WTC11 (cell line): ENCODE data around the gene LNX2.

Experiments
- CTCF ChIP-seq: fragments of 200-600 bp; IDR thresholded peaks from 2 replicates; pipeline ENCODE4 v1.8.0; 2022; ENCODE audit warnings: antibody characterized with exemption
- FOXP1 ChIP-seq: sonication (generic); formaldehyde crosslinking; IDR thresholded peaks from 2 replicates; pipeline ENCODE4 v1.8.0; 2022; ENCODE audit warnings: missing genetic modification reagents, mild to moderate bottlenecking, moderate library complexity, borderline replicate concordance
- ZNF281 ChIP-seq: sonication (generic); formaldehyde crosslinking; IDR thresholded peaks from 2 replicates; pipeline ENCODE4 v1.8.0; 2023; ENCODE audit warnings: mild to moderate bottlenecking, missing genetic modification reagents
- TF ChIP-seq, protein P1 (sequence below): sonication (generic); formaldehyde crosslinking; IDR thresholded peaks from 2 replicates; pipeline ENCODE4 v1.8.0; 2022; ENCODE audit warnings: mild to moderate bottlenecking, missing genetic modification reagents
- TF ChIP-seq, protein P2 (sequence below): sonication (generic); formaldehyde crosslinking; IDR thresholded peaks from 2 replicates; pipeline ENCODE4 v1.8.1; 2022; ENCODE audit warnings: mild to moderate bottlenecking, missing genetic modification reagents, moderate library complexity, borderline replicate concordance

- TF ChIP-seq CTCF (no peak), FOXP1 (CRISPR knock-in tag) (no peak), ZNF281 (CRISPR knock-in tag) (no peak)
- TF ChIP-seq, protein P1, sequence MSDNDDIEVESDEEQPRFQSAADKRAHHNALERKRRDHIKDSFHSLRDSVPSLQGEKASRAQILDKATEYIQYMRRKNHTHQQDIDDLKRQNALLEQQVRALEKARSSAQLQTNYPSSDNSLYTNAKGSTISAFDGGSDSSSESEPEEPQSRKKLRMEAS (CRISPR knock-in tag) = no peak
- TF ChIP-seq, protein P2, sequence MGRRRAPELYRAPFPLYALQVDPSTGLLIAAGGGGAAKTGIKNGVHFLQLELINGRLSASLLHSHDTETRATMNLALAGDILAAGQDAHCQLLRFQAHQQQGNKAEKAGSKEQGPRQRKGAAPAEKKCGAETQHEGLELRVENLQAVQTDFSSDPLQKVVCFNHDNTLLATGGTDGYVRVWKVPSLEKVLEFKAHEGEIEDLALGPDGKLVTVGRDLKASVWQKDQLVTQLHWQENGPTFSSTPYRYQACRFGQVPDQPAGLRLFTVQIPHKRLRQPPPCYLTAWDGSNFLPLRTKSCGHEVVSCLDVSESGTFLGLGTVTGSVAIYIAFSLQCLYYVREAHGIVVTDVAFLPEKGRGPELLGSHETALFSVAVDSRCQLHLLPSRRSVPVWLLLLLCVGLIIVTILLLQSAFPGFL (CRISPR knock-in tag) = no peak
These were observed 47.6 kb upstream of the LNX2 start for GRCh38 chr13:27667946-27668345.
